ENCODE measurements around the gene MAFF. TPM values are rescaled to one million over a fixed set of nuclear protein-coding genes. Genes with fewer than 3 reads are reported as not detected.
A peak's percentile ranks its signal among the peaks of the same experiment; 100 is the strongest.

Gene MAFF
- polyA plus RNA-seq, 1 of the 3 experiments (the other 2 are of a cell fraction), result 7.9 TPM

DNA sequence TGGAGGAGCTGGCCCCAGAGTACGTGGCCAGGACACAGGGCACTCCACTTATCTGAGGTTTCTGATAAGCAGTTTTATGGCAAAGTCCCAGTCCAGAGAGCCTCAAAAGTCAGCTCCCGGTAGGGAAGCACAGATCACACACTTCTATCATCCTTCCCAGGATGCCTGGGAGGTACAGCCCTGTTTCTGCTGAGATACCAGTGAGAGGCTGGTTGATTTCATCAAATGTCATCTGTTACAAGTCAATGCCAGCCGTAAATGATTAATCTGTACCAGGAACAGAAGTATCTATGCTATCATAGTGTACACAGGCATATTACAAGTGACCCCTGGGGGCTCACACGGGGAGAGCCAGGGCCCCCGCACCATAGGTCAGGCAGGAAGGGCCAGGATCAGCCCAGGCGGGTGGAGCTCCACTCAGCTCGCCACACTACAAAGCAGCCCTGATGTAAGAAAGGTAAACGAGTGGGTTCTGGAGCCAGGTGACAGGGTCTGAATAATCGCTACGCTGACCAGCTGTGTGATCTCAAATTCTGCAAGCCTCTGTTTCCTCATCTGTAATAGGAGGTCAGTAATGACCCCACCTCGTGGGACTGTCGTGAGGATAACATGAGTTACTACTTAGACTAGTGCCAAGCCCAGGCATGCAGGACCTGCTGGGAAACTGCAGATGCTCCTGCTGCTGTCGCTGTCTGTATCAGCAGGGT is 37.8 kb upstream of the MAFF start:
- Histone ChIP-seq H3K36me3 (replicated peaks in 1 of 2; ENCODE audit: control insufficient read depth in 1 of 2, insufficient read depth in 2 of 2, low read length in 1 of 2) (no peaks in the 10 kb centered on the region), H2AFZ (ENCODE audit: low read depth) (no peak overlapping the region), H3F3A (replicated peaks; ENCODE audit: insufficient read depth) (no peaks in the 10 kb centered on the region), H3K4me3 (ENCODE audit: low read depth in 2 of 2, low read length in 1 of 2) (no peak overlapping the region), H3K79me2 (ENCODE audit: insufficient read depth) (no peaks in the 10 kb centered on the region), H3K9me2 (no peaks in the 10 kb centered on the region), H3K9ac (no peak overlapping the region), H3K4me1 (ENCODE audit: control insufficient read depth in 1 of 2, insufficient read depth in 2 of 2, low read depth in 1 of 2, low read length in 1 of 2) (peaks cover 0 to 34% of the 10 kb centered on the region in 2 experiments; a peak in 1 of 4 replicates), H3K27me3 (ENCODE audit: insufficient read depth) (no peaks in the 10 kb centered on the region), H3K27ac (ENCODE audit: low read depth in 2 of 2, low read length in 1 of 2) (peak overlapping the region in 1 of 2 experiments; percentile 79; a peak in 2 of 4 replicates), H4K20me1 (ENCODE audit: insufficient read depth) (no peaks in the 10 kb centered on the region), H3K9me3 (no peaks in the 10 kb centered on the region), H3K4me2 (no peak overlapping the region)
- TF ChIP-seq TCF12 (IDR thresholded peaks at IDR 0.05) (peak; percentile 32; the same call in 1 of the 2 replicates), FOXJ3 (CRISPR knock-in tag; IDR thresholded peaks at IDR 0.05) (peak; percentile 77; the same call in 1 of the 2 replicates), CHD2 (IDR thresholded peaks at IDR 0.05; ENCODE audit: low read length, partially characterized antibody) (peak; percentile 42), GATA2 (CRISPR knock-in tag; IDR thresholded peaks at IDR 0.05) (peak; percentile 86), GABPA (IDR thresholded peaks at IDR 0.05; ENCODE audit: low read depth) (no peak), RCOR1 (IDR thresholded peaks at IDR 0.05; ENCODE audit: low read length) (peak; percentile 79; the same call in 1 of the 2 replicates), RAD21 (IDR thresholded peaks at IDR 0.05; ENCODE audit: low read length) (peak; percentile 10; the same call in 1 of the 2 replicates), EP300 (IDR thresholded peaks at IDR 0.05; ENCODE audit: borderline replicate concordance in 1 of 2, low read depth in 1 of 2, low read length in 1 of 2) (peak in 1 of 2 experiments; percentile 77; a peak in 2 of 4 replicates)
- TF ChIP-seq, protein P1, sequence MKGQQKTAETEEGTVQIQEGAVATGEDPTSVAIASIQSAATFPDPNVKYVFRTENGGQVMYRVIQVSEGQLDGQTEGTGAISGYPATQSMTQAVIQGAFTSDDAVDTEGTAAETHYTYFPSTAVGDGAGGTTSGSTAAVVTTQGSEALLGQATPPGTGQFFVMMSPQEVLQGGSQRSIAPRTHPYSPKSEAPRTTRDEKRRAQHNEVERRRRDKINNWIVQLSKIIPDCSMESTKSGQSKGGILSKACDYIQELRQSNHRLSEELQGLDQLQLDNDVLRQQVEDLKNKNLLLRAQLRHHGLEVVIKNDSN (IDR thresholded peaks at IDR 0.05; ENCODE audit: borderline replicate concordance, low read depth), result no peak
- TF ChIP-seq, protein P2, sequence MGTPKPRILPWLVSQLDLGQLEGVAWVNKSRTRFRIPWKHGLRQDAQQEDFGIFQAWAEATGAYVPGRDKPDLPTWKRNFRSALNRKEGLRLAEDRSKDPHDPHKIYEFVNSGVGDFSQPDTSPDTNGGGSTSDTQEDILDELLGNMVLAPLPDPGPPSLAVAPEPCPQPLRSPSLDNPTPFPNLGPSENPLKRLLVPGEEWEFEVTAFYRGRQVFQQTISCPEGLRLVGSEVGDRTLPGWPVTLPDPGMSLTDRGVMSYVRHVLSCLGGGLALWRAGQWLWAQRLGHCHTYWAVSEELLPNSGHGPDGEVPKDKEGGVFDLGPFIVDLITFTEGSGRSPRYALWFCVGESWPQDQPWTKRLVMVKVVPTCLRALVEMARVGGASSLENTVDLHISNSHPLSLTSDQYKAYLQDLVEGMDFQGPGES (IDR thresholded peaks at IDR 0.05; ENCODE audit: low read depth, low read length), result no peak
- ChIA-PET POLR2A (interaction anchor here (0.5 to 1.4 kb wide), 4 partner anchors 18 to 52 kb away, joined by 3 to 5 read pairs (median 4); partner anchors contain the start of gene PLA2G6), CTCF (interaction anchor here (0.9 kb wide), 1 partner anchor 27 kb away, joined by 4 read pairs; no protein-coding TSS in a partner anchor)
- 35% methylated on average over 7 of the region's 13 CpGs for WGBS (ENCODE audit: low lambda C conversion rate)
- DNase-seq, result peak; percentile 72

DNA sequence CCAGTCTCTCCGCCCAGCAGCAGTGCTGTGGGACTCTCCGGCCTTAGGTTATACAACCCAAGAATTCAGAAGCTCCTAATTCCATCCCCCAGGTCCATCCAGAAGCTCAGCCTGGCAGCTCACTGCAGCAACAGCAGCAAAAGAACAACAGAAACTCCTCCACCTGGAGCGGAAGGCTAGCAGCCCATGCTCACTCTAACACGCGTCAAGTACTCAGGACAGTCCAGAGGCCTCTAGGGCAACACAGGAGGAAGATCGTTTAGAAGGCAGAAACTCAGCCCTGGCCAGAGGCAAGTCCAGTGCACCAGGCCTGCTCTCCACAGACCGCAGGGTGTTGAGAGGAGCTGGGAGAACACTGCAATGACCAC is 37.3 kb upstream of the MAFF start:
- POLR2A ChIA-PET, result interaction anchor here (0.5 to 1.4 kb wide), 4 partner anchors 17 to 53 kb away, joined by 3 to 5 read pairs (median 4); partner anchors contain the start of gene PLA2G6
- H3K4me3 ChIP-seq (ENCODE audit: low read depth in 2 of 2, low read length in 1 of 2), result no peak overlapping the region
- no peak for DNase-seq
- TF ChIP-seq TCF12 (IDR thresholded peaks at IDR 0.05), result no peak
- no peak for TF ChIP-seq MXI1 (IDR thresholded peaks at IDR 0.05; ENCODE audit: low read depth, low read length)
- no peak for TF ChIP-seq RCOR1 (IDR thresholded peaks at IDR 0.05; ENCODE audit: low read length)
- no peak for TF ChIP-seq POLR2AphosphoS5 (IDR thresholded peaks at IDR 0.05; ENCODE audit: low read depth, low read length)
- no peak for TF ChIP-seq ELF1 (IDR thresholded peaks at IDR 0.05)
- TF ChIP-seq, protein P3, sequence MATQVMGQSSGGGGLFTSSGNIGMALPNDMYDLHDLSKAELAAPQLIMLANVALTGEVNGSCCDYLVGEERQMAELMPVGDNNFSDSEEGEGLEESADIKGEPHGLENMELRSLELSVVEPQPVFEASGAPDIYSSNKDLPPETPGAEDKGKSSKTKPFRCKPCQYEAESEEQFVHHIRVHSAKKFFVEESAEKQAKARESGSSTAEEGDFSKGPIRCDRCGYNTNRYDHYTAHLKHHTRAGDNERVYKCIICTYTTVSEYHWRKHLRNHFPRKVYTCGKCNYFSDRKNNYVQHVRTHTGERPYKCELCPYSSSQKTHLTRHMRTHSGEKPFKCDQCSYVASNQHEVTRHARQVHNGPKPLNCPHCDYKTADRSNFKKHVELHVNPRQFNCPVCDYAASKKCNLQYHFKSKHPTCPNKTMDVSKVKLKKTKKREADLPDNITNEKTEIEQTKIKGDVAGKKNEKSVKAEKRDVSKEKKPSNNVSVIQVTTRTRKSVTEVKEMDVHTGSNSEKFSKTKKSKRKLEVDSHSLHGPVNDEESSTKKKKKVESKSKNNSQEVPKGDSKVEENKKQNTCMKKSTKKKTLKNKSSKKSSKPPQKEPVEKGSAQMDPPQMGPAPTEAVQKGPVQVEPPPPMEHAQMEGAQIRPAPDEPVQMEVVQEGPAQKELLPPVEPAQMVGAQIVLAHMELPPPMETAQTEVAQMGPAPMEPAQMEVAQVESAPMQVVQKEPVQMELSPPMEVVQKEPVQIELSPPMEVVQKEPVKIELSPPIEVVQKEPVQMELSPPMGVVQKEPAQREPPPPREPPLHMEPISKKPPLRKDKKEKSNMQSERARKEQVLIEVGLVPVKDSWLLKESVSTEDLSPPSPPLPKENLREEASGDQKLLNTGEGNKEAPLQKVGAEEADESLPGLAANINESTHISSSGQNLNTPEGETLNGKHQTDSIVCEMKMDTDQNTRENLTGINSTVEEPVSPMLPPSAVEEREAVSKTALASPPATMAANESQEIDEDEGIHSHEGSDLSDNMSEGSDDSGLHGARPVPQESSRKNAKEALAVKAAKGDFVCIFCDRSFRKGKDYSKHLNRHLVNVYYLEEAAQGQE (IDR thresholded peaks at IDR 0.05; ENCODE audit: low read depth, low read length), result no peak
- no peak for TF ChIP-seq FOXM1 (IDR thresholded peaks at IDR 0.05; ENCODE audit: low read depth)
- no peak for TF ChIP-seq SMC3 (IDR thresholded peaks at IDR 0.05; ENCODE audit: low read depth, low read length)
- TF ChIP-seq RXRA (IDR thresholded peaks at IDR 0.05; ENCODE audit: borderline replicate concordance, low read depth), result no peak
- no peak for TF ChIP-seq TEAD4 (IDR thresholded peaks at IDR 0.05; ENCODE audit: borderline replicate concordance, insufficient read depth)
- TF ChIP-seq EZH2phosphoT487 (IDR thresholded peaks at IDR 0.05; ENCODE audit: borderline replicate concordance, low read depth), result no peak
- no peak for TF ChIP-seq GATA2 (CRISPR knock-in tag; IDR thresholded peaks at IDR 0.05)
- TF ChIP-seq, protein P4, sequence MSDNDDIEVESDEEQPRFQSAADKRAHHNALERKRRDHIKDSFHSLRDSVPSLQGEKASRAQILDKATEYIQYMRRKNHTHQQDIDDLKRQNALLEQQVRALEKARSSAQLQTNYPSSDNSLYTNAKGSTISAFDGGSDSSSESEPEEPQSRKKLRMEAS (IDR thresholded peaks at IDR 0.05; ENCODE audit: low read depth), result no peak

More for the DNA sequence above, 37.3 kb upstream of the MAFF start:
- no peaks in the 10 kb centered on the region for H3K9me2 ChIP-seq
- H4K20me1 ChIP-seq (ENCODE audit: insufficient read depth), result no peaks in the 10 kb centered on the region
- CTCF ChIA-PET, result interaction anchor here (2.0 kb wide), 1 partner anchor 50 kb away, joined by 7 read pairs; no protein-coding TSS in a partner anchor
- no peaks in the 10 kb centered on the region for H3K79me2 ChIP-seq (ENCODE audit: insufficient read depth)
- peak overlapping the region in 1 of 2 experiments; percentile 79; a peak in 2 of 4 replicates for H3K27ac ChIP-seq (ENCODE audit: low read depth in 2 of 2, low read length in 1 of 2)
- 87% methylated on average over 3 of the region's 7 CpGs for WGBS (ENCODE audit: low lambda C conversion rate)
- H3F3A ChIP-seq (replicated peaks; ENCODE audit: insufficient read depth), result no peaks in the 10 kb centered on the region
- H3K4me1 ChIP-seq (ENCODE audit: control insufficient read depth in 1 of 2, insufficient read depth in 2 of 2, low read depth in 1 of 2, low read length in 1 of 2), result peaks cover 0 to 35% of the 10 kb centered on the region in 2 experiments; a peak in 1 of 4 replicates
- H3K9ac ChIP-seq, result no peak overlapping the region
- H3K9me3 ChIP-seq, result no peaks in the 10 kb centered on the region
- H3K27me3 ChIP-seq (ENCODE audit: insufficient read depth), result no peaks in the 10 kb centered on the region
- no peak overlapping the region for H3K4me2 ChIP-seq
- no peaks in the 10 kb centered on the region for H3K36me3 ChIP-seq (replicated peaks in 1 of 2; ENCODE audit: control insufficient read depth in 1 of 2, insufficient read depth in 2 of 2, low read length in 1 of 2)
- H2AFZ ChIP-seq (ENCODE audit: low read depth), result no peak overlapping the region
